Testis (tissue), 3 donors: ENCODE results near the gene ATOSA. TPM values are rescaled to one million over a fixed set of nuclear protein-coding genes. Genes with fewer than 3 reads are reported as not detected.

Experiments
- DNase-seq: peaks from one replicate; pipeline ENCODE4 v3.0.0-alpha.2; 2019
- H3K27ac ChIP-seq, 2 donors: fragments of 200-600 bp; sonication (generic); one replicate each; pipeline ENCODE4 v1.5.1; 2019
- H3K27me3 ChIP-seq: fragments of 200-600 bp; sonication (generic); one replicate; pipeline ENCODE4 v1.5.1; 2019
- H3K36me3 ChIP-seq: fragments of 200-600 bp; sonication (generic); one replicate; pipeline ENCODE4 v1.5.1; 2017; ENCODE audit warnings: low read depth; ENCODE audit errors: missing control alignments
- H3K4me1 ChIP-seq: fragments of 200-600 bp; sonication (generic); one replicate; pipeline ENCODE4 v1.5.1; 2019
- H3K4me3 ChIP-seq, 2 donors: fragments of 200-600 bp; sonication (generic); one replicate each; pipeline ENCODE4 v1.5.1; 2017 to 2019
- H3K9me3 ChIP-seq: fragments of 200-600 bp; sonication (generic); one replicate; pipeline ENCODE4 v1.5.1; 2017
- POLR2A ChIP-seq: fragments of 450-650 bp; IDR thresholded peaks from one replicate; pipeline ENCODE4 v1.6.1; 2017; ENCODE audit warnings: antibody characterized with exemption, mild to moderate bottlenecking, moderate library complexity
- WGBS, 2 donors: methylation state at CpG; one replicate each; pipeline ENCODE4 v1.1.5; 2018; 5-methylcytosine and 5-hydroxymethylcytosine counted together
- intact Hi-C: fragments of 100-400 bp; cut with DNase I; formaldehyde crosslinking; loops from one replicate; pipeline ENCODE4 v1.15.1; 2023; ENCODE audit warnings: low total_unique reads
- polyA plus RNA-seq: library from polyadenylated mRNA; stranded (reverse); fragments of 350-450 nt; fragmentation: Illumina TruSeq; extraction: RNeasy Lipid Tissue Mini Kit (QIAGEN cat#74804); gene quantifications from one replicate; pipeline ENCODE4 v1.2.3, GENCODE V29; 2014; ENCODE audit warnings: low read depth, low replicate concordance; ENCODE audit not compliant: insufficient read depth
- total RNA-seq, 2 donors: library from RNA; depleted of rRNA; stranded (reverse); fragments of >200 nt; gene quantifications; one replicate each; pipeline ENCODE4 v1.2.3, GENCODE V29; 2016
- TF ChIP-seq, protein P1 (sequence below), 3 experiments: fragments of 450-650 bp in 2 of 3; fragments of 200-600 bp in 1 of 3; sonication (generic) in 1 of 3; IDR thresholded peaks; one replicate each; pipeline ENCODE4 v1.5.1; 2016 to 2019; ENCODE audit warnings: antibody characterized with exemption in 3 of 3, mild to moderate bottlenecking in 2 of 3, moderate library complexity in 1 of 3

Gene ATOSA
- total and polyA plus RNA-seq, 3 donors from 2014 or later, result 37.9 to 129 (median 128) TPM

DNA sequence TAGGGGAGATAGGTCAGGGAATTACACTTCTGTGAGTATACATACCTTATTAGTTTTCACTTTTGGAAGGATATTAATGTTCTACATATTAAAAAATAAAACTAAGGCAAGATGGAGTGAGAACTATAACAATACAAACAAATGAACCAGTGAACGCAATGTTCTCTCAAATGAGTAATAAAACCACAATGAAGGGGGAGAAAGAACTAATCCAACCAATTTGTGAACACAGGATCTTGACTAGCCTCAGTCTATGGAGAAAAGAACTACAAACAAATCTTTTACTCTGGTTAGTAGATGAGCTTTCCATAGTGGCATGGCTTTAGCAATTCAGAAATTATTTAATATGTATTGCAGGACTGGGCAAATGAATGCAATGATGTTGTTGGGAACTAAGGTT lies 26.9 kb upstream of the ATOSA start:
- Histone ChIP-seq H3K27ac (no peak overlapping the region), H3K4me3 (no peak overlapping the region), H3K9me3 (no peaks in the 10 kb centered on the region), H3K27me3 (no peaks in the 10 kb centered on the region), H3K36me3 (no peaks in the 10 kb centered on the region), H3K4me1 (no peaks in the 10 kb centered on the region)
- 51 to 62% methylated on average over 1 of the region's 1 CpG for WGBS, 2 donors
- no peak for DNase-seq
- intact Hi-C loops, result no loop called here
- TF ChIP-seq, protein P1, sequence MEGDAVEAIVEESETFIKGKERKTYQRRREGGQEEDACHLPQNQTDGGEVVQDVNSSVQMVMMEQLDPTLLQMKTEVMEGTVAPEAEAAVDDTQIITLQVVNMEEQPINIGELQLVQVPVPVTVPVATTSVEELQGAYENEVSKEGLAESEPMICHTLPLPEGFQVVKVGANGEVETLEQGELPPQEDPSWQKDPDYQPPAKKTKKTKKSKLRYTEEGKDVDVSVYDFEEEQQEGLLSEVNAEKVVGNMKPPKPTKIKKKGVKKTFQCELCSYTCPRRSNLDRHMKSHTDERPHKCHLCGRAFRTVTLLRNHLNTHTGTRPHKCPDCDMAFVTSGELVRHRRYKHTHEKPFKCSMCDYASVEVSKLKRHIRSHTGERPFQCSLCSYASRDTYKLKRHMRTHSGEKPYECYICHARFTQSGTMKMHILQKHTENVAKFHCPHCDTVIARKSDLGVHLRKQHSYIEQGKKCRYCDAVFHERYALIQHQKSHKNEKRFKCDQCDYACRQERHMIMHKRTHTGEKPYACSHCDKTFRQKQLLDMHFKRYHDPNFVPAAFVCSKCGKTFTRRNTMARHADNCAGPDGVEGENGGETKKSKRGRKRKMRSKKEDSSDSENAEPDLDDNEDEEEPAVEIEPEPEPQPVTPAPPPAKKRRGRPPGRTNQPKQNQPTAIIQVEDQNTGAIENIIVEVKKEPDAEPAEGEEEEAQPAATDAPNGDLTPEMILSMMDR (IDR thresholded peaks at IDR 0.05), result no peak
- TF ChIP-seq POLR2A, result no peak

DNA sequence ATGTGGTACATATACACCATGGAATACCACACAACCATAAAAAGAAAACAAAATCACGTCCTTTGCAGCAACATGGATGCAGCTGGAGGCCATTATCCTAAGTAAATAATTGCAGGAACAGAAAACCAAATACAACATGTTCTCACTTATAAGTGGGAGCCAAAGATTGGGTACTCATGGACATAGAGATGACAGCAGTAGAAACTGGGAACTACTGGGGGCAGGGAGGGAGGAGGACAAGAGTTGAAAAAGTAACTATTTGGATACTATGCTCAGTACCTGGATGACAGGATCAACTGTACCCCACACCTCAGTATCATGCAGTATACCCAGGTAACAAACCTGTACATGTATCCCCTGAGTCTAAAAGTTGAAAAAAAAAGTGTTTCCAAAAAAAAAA lies 23.2 kb upstream of the ATOSA start:
- DNase-seq, result no peak
- 80 to 100% methylated on average over 1 of the region's 1 CpG for WGBS, 2 donors
- Histone ChIP-seq H3K27ac (no peak overlapping the region), H3K27me3 (no peaks in the 10 kb centered on the region), H3K4me3 (no peak overlapping the region), H3K9me3 (no peaks in the 10 kb centered on the region), H3K36me3 (no peaks in the 10 kb centered on the region), H3K4me1 (no peaks in the 10 kb centered on the region)
- intact Hi-C loops, result no loop called here
- TF ChIP-seq, protein P1 (IDR thresholded peaks at IDR 0.05), result no peak
- TF ChIP-seq POLR2A, result no peak

DNA sequence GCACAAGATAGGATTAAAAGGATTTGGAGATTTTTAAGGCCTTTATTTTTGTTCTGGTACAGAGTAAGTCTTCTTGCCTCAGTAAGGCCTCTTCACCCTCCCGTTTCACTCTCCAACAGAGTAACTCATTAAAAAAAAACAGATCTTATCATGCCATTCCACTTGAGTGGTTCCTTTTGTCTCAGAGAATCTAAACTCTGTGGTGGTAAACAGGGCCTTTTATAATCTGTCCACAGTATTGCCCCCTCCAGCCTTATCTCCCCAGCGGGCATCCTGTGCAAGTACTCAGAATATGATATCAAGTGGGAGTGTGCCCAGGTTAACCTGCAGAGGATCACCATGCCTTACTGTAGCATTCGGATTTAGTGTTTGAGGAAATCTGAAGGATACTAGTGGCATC lies 20.3 kb upstream of the ATOSA start:
- H3K9me3 ChIP-seq, result no peaks in the 10 kb centered on the region
- H3K27me3 ChIP-seq, result no peaks in the 10 kb centered on the region
- H3K4me1 ChIP-seq, result no peaks in the 10 kb centered on the region
- no peak overlapping the region for H3K4me3 ChIP-seq
- TF ChIP-seq, protein P1 (IDR thresholded peaks at IDR 0.05), result no peak
- TF ChIP-seq POLR2A, result no peak
- no peak overlapping the region for H3K27ac ChIP-seq
- H3K36me3 ChIP-seq, result no peaks in the 10 kb centered on the region
- 57 to 75% methylated on average over 3 of the region's 3 CpGs for WGBS, 2 donors
- intact Hi-C loops, result no loop called here
- no peak for DNase-seq

DNA sequence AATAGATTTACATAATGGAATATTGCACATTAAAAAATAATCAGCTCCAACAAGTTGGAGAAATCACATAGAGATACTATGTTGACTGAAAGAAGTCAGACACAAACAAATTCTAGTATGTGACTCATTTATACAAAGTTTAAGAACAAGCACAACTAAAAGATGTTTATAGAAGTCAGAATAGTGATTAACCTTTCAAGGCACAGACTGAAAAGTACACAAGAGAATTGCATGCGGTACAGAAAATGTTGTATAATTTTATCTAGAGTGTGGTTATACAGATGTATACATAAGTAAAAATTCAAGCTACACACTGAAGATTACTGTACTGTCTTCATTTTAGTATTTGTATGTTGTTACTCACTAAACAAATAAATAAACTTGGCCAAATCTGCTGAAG lies 19.3 kb upstream of the ATOSA start:
- TF ChIP-seq, protein P1 (IDR thresholded peaks at IDR 0.05), result no peak
- TF ChIP-seq POLR2A, result no peak
- no peaks in the 10 kb centered on the region for H3K9me3 ChIP-seq
- H3K4me1 ChIP-seq, result no peaks in the 10 kb centered on the region
- 0% methylated on average over 1 of the region's 1 CpG for WGBS, 2 donors
- H3K27ac ChIP-seq, result no peak overlapping the region
- H3K36me3 ChIP-seq, result no peaks in the 10 kb centered on the region
- H3K27me3 ChIP-seq, result no peaks in the 10 kb centered on the region
- no peak for DNase-seq
- H3K4me3 ChIP-seq, result no peak overlapping the region
- intact Hi-C loops, result no loop called here

DNA sequence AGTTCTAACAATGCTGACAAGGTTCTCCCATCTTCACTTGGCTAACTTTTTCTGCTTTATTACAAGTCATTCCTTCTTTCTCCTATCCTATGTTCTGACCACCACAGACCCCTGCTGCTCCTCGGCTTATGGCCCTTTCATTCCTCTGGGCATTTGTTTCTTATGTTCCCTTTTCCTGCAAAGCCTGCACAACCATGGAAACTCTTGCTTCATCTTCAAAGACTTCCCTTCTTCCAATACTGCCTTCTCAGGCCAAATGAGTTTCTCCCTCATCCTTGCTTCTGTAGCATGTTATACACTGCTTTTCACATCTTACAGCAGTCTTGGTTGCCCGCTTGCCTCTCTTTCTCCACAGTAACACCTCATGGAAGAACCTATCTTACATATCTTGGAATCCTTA lies 17.9 kb upstream of the ATOSA start:
- intact Hi-C loops, result no loop called here
- Histone ChIP-seq H3K27me3 (no peaks in the 10 kb centered on the region), H3K4me1 (no peaks in the 10 kb centered on the region), H3K27ac (no peak overlapping the region), H3K9me3 (no peaks in the 10 kb centered on the region), H3K36me3 (no peaks in the 10 kb centered on the region), H3K4me3 (no peak overlapping the region)
- no peak for DNase-seq
- 81 to 95% methylated on average over 2 of the region's 2 CpGs for WGBS, 2 donors
- TF ChIP-seq, protein P1 (IDR thresholded peaks at IDR 0.05), result no peak
